Lung (tissue), 12 donors: Measurements from ENCODE around the gene RINT1. TPM values are rescaled to one million over a fixed set of nuclear protein-coding genes. Genes with fewer than 3 reads are reported as not detected.
A peak's percentile ranks its signal among the peaks of the same experiment; 100 is the strongest.

Source experiments
- ATAC-seq: fragments of 200-7000 bp; cut with Tn5 transposase; one replicate; pipeline ENCODE4 v1.9.1; 2020; ENCODE audit warnings: moderate number of reproducible peaks; ENCODE audit not compliant: insufficient read depth, low FRiP score
- DNase-seq, 3 donors: peaks; one replicate each; pipeline ENCODE4 v3.0.0-alpha.2; 2013 to 2017
- H3K27ac ChIP-seq, 2 donors: one replicate each; pipeline ENCODE4 v1.5.1; 2013; ENCODE audit warnings: mild to moderate bottlenecking in 2 of 2, moderate library complexity in 2 of 2, control low read depth in 1 of 2, inconsistent platforms in 1 of 2, low read depth in 1 of 2, low read length in 1 of 2
- H3K27me3 ChIP-seq, 3 donors: one replicate each; pipeline ENCODE4 v1.5.1; 2013; ENCODE audit warnings: low read length in 2 of 3; ENCODE audit not compliant: control insufficient read depth in 3 of 3, insufficient read depth in 3 of 3
- H3K36me3 ChIP-seq, 4 donors: one replicate each; pipeline ENCODE4 v1.5.1; 2013; ENCODE audit warnings: low read length in 4 of 4, mild to moderate bottlenecking in 1 of 4, moderate library complexity in 1 of 4; ENCODE audit not compliant: control insufficient read depth in 4 of 4, insufficient read depth in 4 of 4
- H3K4me1 ChIP-seq, 5 donors: one replicate each; pipeline ENCODE4 v1.5.1; 2013; ENCODE audit warnings: low read length in 5 of 5, mild to moderate bottlenecking in 2 of 5, moderate library complexity in 1 of 5; ENCODE audit not compliant: control insufficient read depth in 5 of 5, insufficient read depth in 5 of 5
- H3K4me3 ChIP-seq: one replicate; pipeline ENCODE4 v1.5.1; 2013; ENCODE audit warnings: mild to moderate bottlenecking, control low read depth, moderate library complexity
- H3K9ac ChIP-seq, 2 donors: one replicate each; pipeline ENCODE4 v1.5.1; 2013; ENCODE audit warnings: low read length in 2 of 2, control low read depth in 1 of 2; ENCODE audit not compliant: insufficient read depth in 1 of 2
- H3K9me3 ChIP-seq, 4 donors: one replicate each; pipeline ENCODE4 v1.5.1; 2013; ENCODE audit warnings: low read length in 3 of 4, mild to moderate bottlenecking in 1 of 4, moderate library complexity in 1 of 4; ENCODE audit not compliant: control insufficient read depth in 4 of 4, insufficient read depth in 3 of 4
- CTCF ChIP-seq: IDR thresholded peaks from 2 replicates; pipeline ENCODE4 v1.5.1; 2012; ENCODE audit warnings: mild to moderate bottlenecking; ENCODE audit errors: control extremely low read depth, extremely low read depth
- WGBS, 2 donors: extraction: QIAGEN DNeasy Blood & Tissue Kit; methylation state at CpG; one replicate each; pipeline ENCODE4 v1.1.7; 2013; 5-methylcytosine and 5-hydroxymethylcytosine counted together
- polyA plus RNA-seq, 2 donors: library from polyadenylated mRNA; stranded (reverse); fragments of 200-250 nt; gene quantifications; one replicate each; pipeline ENCODE4 v1.2.1, GENCODE V29; 2013
- total RNA-seq, 2 donors: library from RNA; depleted of rRNA in 1 of 2; stranded (reverse); fragments of >200 nt in 1 of 2; gene quantifications; one replicate each; pipeline ENCODE4 v1.2.1, GENCODE V29; 2014 to 2021
- donor health status: control.
- donor health status: control.
- donor health status: Bipolar disorder and iron deficiency.
- donor health status: healthy.
- donor health status: DM: yes; HTN: yes; CAD: no.

The RINT1 gene
- total and polyA plus RNA-seq, 4 donors: 8.4 to 21.9 (median 18.1) TPM

- 81 to 93% methylated on average over 2 of the region's 2 CpGs for WGBS, 2 donors
- Histone ChIP-seq H3K9me3 (peaks cover 0 to 2% (median 0%) of the 10 kb centered on the region in 4 donors), H3K4me1 (peaks cover 0 to 3% (median 3%) of the 10 kb centered on the region in 5 donors), H3K36me3 (no peaks in the 10 kb centered on the region), H3K27me3 (no peaks in the 10 kb centered on the region), H3K9ac (no peak overlapping the region), H3K4me3 (no peak overlapping the region), H3K27ac (no peak overlapping the region)
- no peak for TF ChIP-seq CTCF
- no peak for DNase-seq
- ATAC-seq: no peak
Observed at GRCh38 chr7:105585850-105586500, 54.0 kb downstream of the RINT1 start.

- Histone ChIP-seq H3K27ac (no peak overlapping the region), H3K4me1 (peaks cover 0 to 3% (median 0%) of the 10 kb centered on the region in 5 donors), H3K9ac (no peak overlapping the region), H3K4me3 (no peak overlapping the region), H3K36me3 (no peaks in the 10 kb centered on the region), H3K27me3 (no peaks in the 10 kb centered on the region), H3K9me3 (peaks cover 0 to 2% (median 0%) of the 10 kb centered on the region in 4 donors)
- no peak for ATAC-seq
- 83 to 85% methylated on average over 12 of the region's 12 CpGs for WGBS, 2 donors
- DNase-seq: peak in 1 of 3 donors; percentile 26
- no peak for TF ChIP-seq CTCF
Observed at GRCh38 chr7:105587909-105588635, 56.1 kb downstream of the RINT1 start.

- H3K9me3 ChIP-seq: no peaks in the 10 kb centered on the region
- no peak overlapping the region for H3K27ac ChIP-seq
- H3K36me3 ChIP-seq: no peaks in the 10 kb centered on the region
- H3K4me1 ChIP-seq: peaks cover 0 to 3% (median 0%) of the 10 kb centered on the region in 5 donors
- ATAC-seq (peak; percentile 58), DNase-seq (peak; percentile 65 to 80 (median 75))
- no peaks in the 10 kb centered on the region for H3K27me3 ChIP-seq
- no peak overlapping the region for H3K9ac ChIP-seq
- peak; percentile 40 for TF ChIP-seq CTCF
- 41 to 42% methylated on average over 6 of the region's 6 CpGs for WGBS, 2 donors
- H3K4me3 ChIP-seq: no peak overlapping the region
Observed at GRCh38 chr7:105589356-105590077, 57.5 kb downstream of the RINT1 start.
